RWPE1 (cell line): ENCODE data around the gene TEX19.
"Not testable (repeated sequence)": the region's sequence is repeated elsewhere in the genome, so short reads cannot be mapped to it uniquely, and the experiment has no call there.

ENCODE experiments used
- CTCF ChIA-PET: fragments of 350-600 bp; sonication (Branson Sonifier 250); formaldehyde crosslinking; extraction: SDS; loops from one replicate; lab custom pipeline; 2021; lab: Yijun Ruan, JAX
- POLR2A ChIA-PET: fragments of 400-600 bp; formaldehyde crosslinking; extraction: SDS; loops from one replicate; lab custom pipeline; 2020; ENCODE audit warnings: antibody characterized with exemption; ENCODE audit not compliant: low non-redundant PET; lab: Yijun Ruan, JAX
- DNase-seq: peaks from one replicate; pipeline ENCODE4 v3.0.0; 2012; ENCODE audit warnings: low spot score
- H3K27ac ChIP-seq: fragments of 450-650 bp; 2 replicates; pipeline ENCODE4 v1.5.1; 2017
- TF ChIP-seq, protein P1 (sequence below): fragments of 450-650 bp; conservative IDR thresholded peaks from 2 replicates; pipeline ENCODE4 v1.5.1; 2017; ENCODE audit warnings: low read depth, mild to moderate bottlenecking

Gene TEX19

DNA sequence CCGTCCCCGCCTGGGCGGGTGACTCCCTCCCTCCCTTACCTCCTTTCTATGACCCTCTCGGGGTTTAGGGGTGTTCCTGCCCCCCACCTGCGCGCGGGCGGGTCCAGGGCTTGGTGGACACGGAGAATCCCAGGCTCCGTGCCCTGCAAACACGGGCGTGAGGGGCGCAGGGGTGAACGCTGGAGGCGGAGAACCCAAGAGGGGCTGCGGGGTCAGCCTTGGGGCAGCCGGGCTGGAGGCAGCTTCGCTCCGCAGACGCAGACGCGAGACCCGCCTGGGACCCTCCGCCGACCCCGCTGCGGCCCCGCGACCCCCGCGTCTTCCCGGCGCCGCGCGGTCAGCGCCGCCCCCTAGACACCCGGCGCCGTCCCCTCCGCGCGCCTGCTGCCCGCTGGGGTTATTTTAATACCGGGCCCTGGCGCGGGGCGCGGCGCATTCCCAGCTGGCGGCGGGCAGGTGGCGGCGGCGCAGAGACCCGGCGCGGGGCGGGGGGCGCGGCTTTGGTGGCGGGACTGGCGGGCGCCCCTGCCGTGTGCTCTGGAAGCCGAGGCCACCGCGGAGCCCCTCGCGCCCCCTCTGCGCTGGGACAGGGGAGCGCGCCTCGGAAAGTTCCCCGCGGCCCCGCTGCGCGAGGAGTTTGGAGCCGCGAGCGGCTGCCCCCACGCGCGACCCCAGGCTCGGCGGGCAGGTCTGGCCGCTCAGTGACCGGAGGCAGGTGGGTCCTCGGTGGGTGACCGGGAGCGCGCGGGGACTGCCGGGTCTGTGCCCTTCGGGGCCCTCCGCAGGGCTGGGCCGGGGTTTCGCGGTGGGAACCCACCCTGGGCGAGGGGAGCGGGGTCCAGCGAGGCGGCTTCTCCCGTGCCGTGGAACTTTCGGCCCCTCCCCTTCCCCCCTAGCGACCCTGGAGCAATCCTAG is 12.5 kb downstream of the TEX19 start, which contains the start of gene UTS2R:
Gene UTS2R (plus strand): TSS at position 433 of the 916 bp plus-strand sequence. CDS start 2,560 bp downstream, outside the sequence.
- DNase-seq: no peak
- TF ChIP-seq, protein P1, sequence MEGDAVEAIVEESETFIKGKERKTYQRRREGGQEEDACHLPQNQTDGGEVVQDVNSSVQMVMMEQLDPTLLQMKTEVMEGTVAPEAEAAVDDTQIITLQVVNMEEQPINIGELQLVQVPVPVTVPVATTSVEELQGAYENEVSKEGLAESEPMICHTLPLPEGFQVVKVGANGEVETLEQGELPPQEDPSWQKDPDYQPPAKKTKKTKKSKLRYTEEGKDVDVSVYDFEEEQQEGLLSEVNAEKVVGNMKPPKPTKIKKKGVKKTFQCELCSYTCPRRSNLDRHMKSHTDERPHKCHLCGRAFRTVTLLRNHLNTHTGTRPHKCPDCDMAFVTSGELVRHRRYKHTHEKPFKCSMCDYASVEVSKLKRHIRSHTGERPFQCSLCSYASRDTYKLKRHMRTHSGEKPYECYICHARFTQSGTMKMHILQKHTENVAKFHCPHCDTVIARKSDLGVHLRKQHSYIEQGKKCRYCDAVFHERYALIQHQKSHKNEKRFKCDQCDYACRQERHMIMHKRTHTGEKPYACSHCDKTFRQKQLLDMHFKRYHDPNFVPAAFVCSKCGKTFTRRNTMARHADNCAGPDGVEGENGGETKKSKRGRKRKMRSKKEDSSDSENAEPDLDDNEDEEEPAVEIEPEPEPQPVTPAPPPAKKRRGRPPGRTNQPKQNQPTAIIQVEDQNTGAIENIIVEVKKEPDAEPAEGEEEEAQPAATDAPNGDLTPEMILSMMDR: no peak
- ChIA-PET POLR2A (no interaction called here), CTCF (interaction anchor here (0.6 to 1.0 kb wide), 3 partner anchors 9 to 16 kb away, joined by 3 to 5 read pairs (median 3); no protein-coding TSS in a partner anchor)
- H3K27ac ChIP-seq: no peak within 1 kb of the TSS

DNA sequence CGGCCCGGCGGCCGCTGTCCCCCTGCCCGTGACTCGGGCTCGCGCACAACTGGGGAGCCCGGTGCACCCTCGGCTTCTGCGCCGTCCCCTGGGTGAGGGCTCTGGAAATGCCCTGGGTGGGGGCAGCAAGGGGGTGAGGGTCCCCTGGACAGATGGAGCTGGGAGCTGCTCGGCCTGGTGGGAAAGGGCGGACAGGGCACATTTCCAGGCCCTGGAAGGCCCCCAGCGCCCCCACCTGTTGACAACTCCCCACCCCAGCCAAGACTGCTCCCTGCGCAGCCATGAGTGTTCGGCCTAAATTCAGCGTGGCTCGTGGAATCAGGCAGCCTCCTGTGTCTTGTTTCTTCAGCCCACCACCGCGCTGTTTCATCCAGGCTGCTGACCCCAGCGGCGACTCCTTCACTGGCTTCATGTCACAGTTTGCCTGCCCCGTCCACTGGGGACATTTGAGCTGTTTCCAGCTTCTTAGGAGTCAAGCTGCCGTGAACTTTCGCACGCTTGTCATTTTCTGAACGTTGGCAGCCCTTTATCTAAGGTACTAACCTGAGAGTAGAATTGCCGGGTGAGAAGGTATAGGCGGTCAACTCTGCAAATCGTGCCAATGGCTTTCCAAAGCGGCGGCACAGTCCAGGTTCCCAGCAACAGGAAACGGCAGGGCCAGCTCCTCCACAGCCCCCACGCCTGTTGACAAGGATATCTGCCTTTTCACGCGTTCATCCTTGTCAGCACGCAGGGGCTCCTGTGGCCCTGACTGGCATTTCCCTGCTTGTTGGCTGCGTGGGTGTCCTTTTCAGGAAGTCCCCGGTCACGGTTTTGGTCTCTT is 13.4 kb downstream of the TEX19 start:
- ChIA-PET POLR2A (no interaction called here), CTCF (interaction anchor here (0.8 to 1.0 kb wide), 2 partner anchors 12 kb away, joined by 3 read pairs; no protein-coding TSS in a partner anchor)
- TF ChIP-seq, protein P1: no peak
- no peak for DNase-seq
- no peak overlapping the region for H3K27ac ChIP-seq

DNA sequence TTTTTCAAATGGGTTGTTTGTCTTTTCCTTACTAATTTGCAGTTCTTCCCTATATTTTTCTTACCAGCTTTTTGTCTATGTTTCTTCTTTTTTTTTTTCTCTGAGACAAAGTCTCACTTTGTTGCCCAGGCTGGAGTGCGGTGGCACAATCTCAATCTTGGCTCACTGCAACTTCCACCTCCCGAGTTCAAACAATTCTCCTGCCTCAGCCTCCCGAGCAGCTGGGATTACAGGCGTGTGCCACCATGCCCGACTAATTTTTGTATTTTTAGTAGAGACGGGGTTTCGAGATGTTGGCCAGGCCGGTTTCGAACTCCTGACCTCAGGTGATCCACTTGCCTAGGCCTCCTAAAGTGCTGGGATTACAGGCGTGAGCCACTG is 14.0 kb downstream of the TEX19 start:
- CTCF ChIA-PET: interaction anchor here (0.8 kb wide), 1 partner anchor 11 kb away, joined by 3 read pairs; no protein-coding TSS in a partner anchor
- POLR2A ChIA-PET, H3K27ac ChIP-seq, DNase-seq: not testable (repeated sequence)

DNA sequence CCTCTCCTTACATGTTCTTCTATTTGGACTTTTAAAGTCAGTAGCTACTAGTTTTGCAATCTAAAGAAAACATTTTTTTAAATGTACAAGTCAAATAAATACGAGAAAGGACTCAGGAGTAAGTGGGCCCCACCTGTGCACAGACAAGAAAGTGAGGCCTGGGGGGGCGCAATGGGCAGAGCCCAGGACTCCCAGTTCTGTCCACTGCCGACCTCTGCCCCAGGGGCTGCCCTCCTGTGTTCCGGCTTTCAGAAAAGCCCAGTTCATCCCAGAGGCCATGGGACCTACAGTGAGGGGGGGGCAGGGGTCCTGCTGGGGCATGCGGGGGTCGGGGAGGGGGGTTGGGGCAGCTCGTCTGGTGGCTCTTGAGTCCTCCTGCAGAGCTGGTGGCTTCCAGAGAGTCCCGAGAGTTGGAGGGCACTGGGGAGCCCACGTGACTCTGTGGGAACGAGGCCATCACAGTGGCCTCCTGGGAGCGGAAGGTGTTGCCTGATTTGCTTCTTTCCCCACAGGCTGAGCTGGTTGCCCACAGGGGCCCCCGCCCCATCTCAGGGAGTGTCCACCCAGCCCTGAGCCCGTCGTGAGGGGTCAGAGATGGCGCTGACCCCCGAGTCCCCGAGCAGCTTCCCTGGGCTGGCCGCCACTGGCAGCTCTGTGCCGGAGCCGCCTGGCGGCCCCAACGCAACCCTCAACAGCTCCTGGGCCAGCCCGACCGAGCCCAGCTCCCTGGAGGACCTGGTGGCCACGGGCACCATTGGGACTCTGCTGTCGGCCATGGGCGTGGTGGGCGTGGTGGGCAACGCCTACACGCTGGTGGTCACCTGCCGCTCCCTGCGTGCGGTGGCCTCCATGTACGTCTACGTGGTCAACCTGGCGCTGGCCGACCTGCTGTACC is 14.9 kb downstream of the TEX19 start:
- DNase-seq: no peak
- no peak overlapping the region for H3K27ac ChIP-seq
- CTCF ChIA-PET: interaction anchor here (0.8 kb wide), 1 partner anchor 11 kb away, joined by 3 read pairs; no protein-coding TSS in a partner anchor
- TF ChIP-seq, protein P1: no peak
- POLR2A ChIA-PET: no interaction called here

DNA sequence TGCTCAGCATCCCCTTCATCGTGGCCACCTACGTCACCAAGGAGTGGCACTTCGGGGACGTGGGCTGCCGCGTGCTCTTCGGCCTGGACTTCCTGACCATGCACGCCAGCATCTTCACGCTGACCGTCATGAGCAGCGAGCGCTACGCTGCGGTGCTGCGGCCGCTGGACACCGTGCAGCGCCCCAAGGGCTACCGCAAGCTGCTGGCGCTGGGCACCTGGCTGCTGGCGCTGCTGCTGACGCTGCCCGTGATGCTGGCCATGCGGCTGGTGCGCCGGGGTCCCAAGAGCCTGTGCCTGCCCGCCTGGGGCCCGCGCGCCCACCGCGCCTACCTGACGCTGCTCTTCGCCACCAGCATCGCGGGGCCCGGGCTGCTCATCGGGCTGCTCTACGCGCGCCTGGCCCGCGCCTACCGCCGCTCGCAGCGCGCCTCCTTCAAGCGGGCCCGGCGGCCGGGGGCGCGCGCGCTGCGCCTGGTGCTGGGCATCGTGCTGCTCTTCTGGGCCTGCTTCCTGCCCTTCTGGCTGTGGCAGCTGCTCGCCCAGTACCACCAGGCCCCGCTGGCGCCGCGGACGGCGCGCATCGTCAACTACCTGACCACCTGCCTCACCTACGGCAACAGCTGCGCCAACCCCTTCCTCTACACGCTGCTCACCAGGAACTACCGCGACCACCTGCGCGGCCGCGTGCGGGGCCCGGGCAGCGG is 15.7 kb downstream of the TEX19 start:
- no peak for DNase-seq
- ChIA-PET POLR2A (no interaction called here), CTCF (no interaction called here)
- no peak overlapping the region for H3K27ac ChIP-seq
- TF ChIP-seq, protein P1: no peak
